IMR-90 (cell line): Measurements from ENCODE around the gene RELL1. TPM values are rescaled to one million over a fixed set of nuclear protein-coding genes. Genes with fewer than 3 reads are reported as not detected.

Experiments
- ATAC-seq: fragments of 200-7000 bp; cut with Tn5 transposase; 2 replicates; pipeline ENCODE4 v1.9.1; 2020; ENCODE audit warnings: low read depth, mild to moderate bottlenecking, moderate library complexity
- BruUV-seq: library from RNA; stranded (reverse); fragments of 400-500 nt; replicated peaks from 2 replicates; lab custom pipeline; 2021; lab: Mats Ljungman, UMichigan
- CTCF ChIA-PET: fragments of 300-600 bp; formaldehyde crosslinking; extraction: SDS; loops from one replicate; lab custom pipeline; 2021; ENCODE audit warnings: antibody characterized with exemption; lab: Yijun Ruan, JAX
- POLR2A ChIA-PET: fragments of 300-600 bp; sonication (Branson Sonifier 250); formaldehyde crosslinking; loops from one replicate; lab custom pipeline; 2022; ENCODE audit warnings: antibody characterized with exemption; ENCODE audit not compliant: unreplicated experiment; lab: Charles Lee
- DNase-seq: peaks from one replicate; pipeline ENCODE4 v3.0.0; 2013
- H2AFZ ChIP-seq: replicated peaks from 2 replicates; pipeline ENCODE3; 2013; ENCODE audit warnings: low read length, mild to moderate bottlenecking; ENCODE audit not compliant: poor library complexity
- H2AK5ac ChIP-seq: 2 replicates; pipeline ENCODE4 v1.6.1; 2013; ENCODE audit warnings: low read depth, low read length, inconsistent platforms
- H2AK9ac ChIP-seq: replicated peaks from 2 replicates; pipeline ENCODE3; 2013; ENCODE audit warnings: mild to moderate bottlenecking, low read depth, low read length, moderate library complexity; ENCODE audit not compliant: poor library complexity
- H2BK120ac ChIP-seq: 2 replicates; pipeline ENCODE4 v1.6.1; 2013; ENCODE audit warnings: low read depth, low read length, inconsistent platforms
- H2BK15ac ChIP-seq: 3 replicates; pipeline ENCODE4 v1.6.1; 2013; ENCODE audit warnings: low read depth, low read length, inconsistent platforms
- H2BK20ac ChIP-seq: 2 replicates; pipeline ENCODE4 v1.6.1; 2013; ENCODE audit warnings: low read depth, mild to moderate bottlenecking, inconsistent platforms, low read length, moderate library complexity
- H2BK5ac ChIP-seq: 2 replicates; pipeline ENCODE4 v1.6.1; 2013; ENCODE audit warnings: mild to moderate bottlenecking, low read depth, low read length, inconsistent platforms; ENCODE audit not compliant: poor library complexity, severe bottlenecking
- H3K14ac ChIP-seq: replicated peaks from 2 replicates; pipeline ENCODE4 v1.6.1; 2013; ENCODE audit warnings: low read depth, low read length, inconsistent platforms
- H3K18ac ChIP-seq: 2 replicates; pipeline ENCODE4 v1.6.1; 2013; ENCODE audit warnings: low read depth, low read length, control low read depth
- H3K23ac ChIP-seq: 2 replicates; pipeline ENCODE4 v1.6.1; 2013; ENCODE audit warnings: low read depth, low read length, inconsistent platforms
- H3K27ac ChIP-seq: 2 replicates; pipeline ENCODE4 v1.5.1; 2013; ENCODE audit warnings: mild to moderate bottlenecking, control low read depth, low read length; ENCODE audit not compliant: insufficient read depth
- H3K27me3 ChIP-seq: 2 replicates; pipeline ENCODE4 v1.6.1; 2013; ENCODE audit warnings: low read length; ENCODE audit not compliant: control insufficient read depth, insufficient read depth
- H3K36me3 ChIP-seq: 2 replicates; pipeline ENCODE4 v1.6.1; 2013; ENCODE audit warnings: low read length, mixed read lengths; ENCODE audit not compliant: control insufficient read depth, insufficient read depth
- H3K4ac ChIP-seq: 2 replicates; pipeline ENCODE4 v1.6.1; 2013; ENCODE audit warnings: low read depth, low read length, inconsistent platforms
- H3K4me1 ChIP-seq: 2 replicates; pipeline ENCODE4 v1.6.1; 2013; ENCODE audit warnings: low read length, mixed read lengths; ENCODE audit not compliant: control insufficient read depth, insufficient read depth
- H3K4me2 ChIP-seq: 2 replicates; pipeline ENCODE4 v1.6.1; 2013; ENCODE audit warnings: low read depth, mild to moderate bottlenecking, control low read depth, low read length, moderate library complexity
- H3K4me3 ChIP-seq: 2 replicates; pipeline ENCODE4 v1.5.1; 2013; ENCODE audit warnings: low read depth, mild to moderate bottlenecking, control low read depth, low read length, moderate library complexity; ENCODE audit not compliant: insufficient read depth
- H3K56ac ChIP-seq: 2 replicates; pipeline ENCODE4 v1.6.1; 2013; ENCODE audit warnings: low read length, inconsistent platforms; ENCODE audit not compliant: insufficient read depth; ENCODE audit errors: extremely low read depth
- H3K79me1 ChIP-seq, 2 experiments: 2 replicates each; pipeline ENCODE4 v1.6.1; 2013; ENCODE audit warnings: low read length in 2 of 2, inconsistent platforms in 1 of 2, low read depth in 1 of 2
- H3K9ac ChIP-seq: 2 replicates; pipeline ENCODE4 v1.6.1; 2013; ENCODE audit warnings: low read depth, low read length, control low read depth
- H3K9me1 ChIP-seq: 2 replicates; pipeline ENCODE4 v1.6.1; 2013; ENCODE audit warnings: low read length, inconsistent platforms; ENCODE audit not compliant: insufficient read depth
- H3K9me3 ChIP-seq: 2 replicates; pipeline ENCODE4 v1.6.1; 2013; ENCODE audit warnings: low read length; ENCODE audit not compliant: control insufficient read depth, insufficient read depth
- H4K20me1 ChIP-seq: 2 replicates; pipeline ENCODE4 v1.6.1; 2013; ENCODE audit warnings: low read length, inconsistent platforms; ENCODE audit not compliant: insufficient read depth
- H4K5ac ChIP-seq: 2 replicates; pipeline ENCODE4 v1.6.1; 2013; ENCODE audit warnings: mild to moderate bottlenecking, low read depth, low read length, control low read depth
- H4K8ac ChIP-seq, 2 experiments: 2 replicates each; pipeline ENCODE4 v1.6.1; 2013; ENCODE audit warnings: low read depth in 2 of 2, low read length in 2 of 2, control low read depth in 1 of 2, inconsistent platforms in 1 of 2
- H4K91ac ChIP-seq: 2 replicates; pipeline ENCODE4 v1.6.1; 2013; ENCODE audit warnings: low read depth, low read length, inconsistent platforms; ENCODE audit not compliant: insufficient read depth
- CHD1 ChIP-seq: IDR thresholded peaks from 2 replicates; pipeline ENCODE4 v1.6.1; 2012; ENCODE audit warnings: low read depth, low read length, improper control_type of control experiment
- CTCF ChIP-seq: conservative IDR thresholded peaks from 2 replicates; pipeline ENCODE4 v1.5.1; 2012; ENCODE audit warnings: mild to moderate bottlenecking, low read depth, low read length, improper control_type of control experiment
- FOS ChIP-seq: fragments of 150-350 bp; IDR thresholded peaks from 2 replicates; pipeline ENCODE4 v1.6.1; 2016; ENCODE audit warnings: low read depth, low read length
- NFE2L2 ChIP-seq: fragments of 150-350 bp; IDR thresholded peaks from 2 replicates; pipeline ENCODE4 v1.6.1; 2016; ENCODE audit warnings: low read depth, mild to moderate bottlenecking, low read length
- SMC3 ChIP-seq: fragments of 150-350 bp; IDR thresholded peaks from 2 replicates; pipeline ENCODE4 v1.6.1; 2016; ENCODE audit warnings: low read depth, mild to moderate bottlenecking, antibody characterized with exemption, low read length, moderate library complexity
- WGBS, 2 experiments: methylation state at CpG; one replicate each; pipeline versions ENCODE4 v1.1.5 to v1.1.7; 2013; ENCODE audit warnings: missing lambda C conversion rate in 2 of 2; ENCODE audit not compliant: insufficient read length in 1 of 2; ENCODE audit errors: extremely low coverage in 2 of 2; 5-methylcytosine and 5-hydroxymethylcytosine counted together
- dilution Hi-C: fragments of 300-500 bp; cut with HindIII; formaldehyde crosslinking; loops from one replicate; pipeline ENCODE4 v1.14.3; 2018; ENCODE audit warnings: low sequenced_read_pairs; ENCODE audit not compliant: unreplicated experiment
- in situ Hi-C: fragments of 300-500 bp; cut with MboI; formaldehyde crosslinking; loops from 3 replicates; pipeline ENCODE4 v1.14.3; 2019; ENCODE audit warnings: low sequenced_read_pairs, inconsistent platforms, mixed read lengths
- intact Hi-C: fragments of 100-400 bp; cut with micrococcal nuclease; formaldehyde crosslinking; loops from 2 replicates; pipeline ENCODE4 v1.10.0; 2022
- polyA plus RNA-seq, 3 experiments: library from polyadenylated mRNA; depleted of rRNA; stranded (reverse); fragments of >200 nt; gene quantifications; 2 replicates each; pipeline ENCODE4 v1.2.3, GENCODE V29; 2012; ENCODE audit warnings: low replicate concordance in 1 of 3
- total RNA-seq: library from RNA; depleted of rRNA; stranded (reverse); fragments of >200 nt; gene quantifications from 2 replicates; pipeline ENCODE4 v1.2.3, GENCODE V29; 2012
- TF ChIP-seq, protein P1 (sequence below): fragments of 150-350 bp; IDR thresholded peaks from 2 replicates; pipeline ENCODE4 v1.6.1; 2016; ENCODE audit warnings: low read depth, mild to moderate bottlenecking, low read length, moderate library complexity, borderline replicate concordance
- TF ChIP-seq, protein P2 (sequence below): fragments of 150-350 bp; IDR thresholded peaks from 2 replicates; pipeline ENCODE4 v1.6.1; 2017; ENCODE audit warnings: mild to moderate bottlenecking, antibody characterized with exemption, low read length, low read depth

RELL1 gene
- total and polyA plus RNA-seq, 2 of the 4 experiments (the other 2 are of a cell fraction) = 6.8 to 39.6 TPM

DNA sequence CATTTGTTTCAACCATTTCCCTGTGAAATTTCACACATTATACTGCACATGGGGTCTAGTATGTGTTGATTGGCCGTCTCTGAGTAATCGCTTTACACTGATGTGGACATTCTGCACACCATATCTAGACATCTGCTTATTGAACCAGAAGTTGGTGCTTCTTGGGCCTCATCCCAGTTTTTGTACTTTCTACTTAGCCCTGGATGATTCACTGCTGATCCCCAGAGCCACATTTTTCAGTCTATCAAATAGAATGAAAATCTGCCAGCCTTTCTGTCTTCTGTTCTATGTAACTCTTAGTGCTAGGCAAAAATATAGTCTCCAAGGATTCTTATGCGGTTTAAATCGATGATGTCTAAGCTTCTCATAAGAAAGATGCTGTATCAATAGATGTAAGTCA is 40.5 kb upstream of the RELL1 start:
- no peaks in the 10 kb centered on the region for H3K9me3 ChIP-seq
- peaks cover 4% of the 10 kb centered on the region; the same call in 1 of the 2 replicates for H3K27me3 ChIP-seq
- H3K56ac ChIP-seq = no peak overlapping the region
- no peak overlapping the region for H3K4me2 ChIP-seq
- no peaks in the 10 kb centered on the region for H3K9me1 ChIP-seq
- no peak overlapping the region for H2BK120ac ChIP-seq
- H2AFZ ChIP-seq = no peak overlapping the region
- H3K4me1 ChIP-seq = 0 out of 2 replicates have a peak, but pooled peaks cover 2% of the 10 kb centered on the region
- no peak overlapping the region for H3K4me3 ChIP-seq
- intact Hi-C loops (no loop called here), in situ Hi-C loops (no loop called here), dilution Hi-C loops (no loop called here)
- no peak overlapping the region for H3K14ac ChIP-seq
- no peaks in the 10 kb centered on the region for H4K20me1 ChIP-seq
- H3K9ac ChIP-seq = no peak overlapping the region
- DNase-seq = peak; percentile 48
- ATAC-seq = peak; percentile 35
- H3K23ac ChIP-seq = no peak overlapping the region
- H3K79me1 ChIP-seq = no peaks in the 10 kb centered on the region
- H2AK9ac ChIP-seq = no peak overlapping the region
- no peak overlapping the region for H4K8ac ChIP-seq
- TF ChIP-seq, protein P1, sequence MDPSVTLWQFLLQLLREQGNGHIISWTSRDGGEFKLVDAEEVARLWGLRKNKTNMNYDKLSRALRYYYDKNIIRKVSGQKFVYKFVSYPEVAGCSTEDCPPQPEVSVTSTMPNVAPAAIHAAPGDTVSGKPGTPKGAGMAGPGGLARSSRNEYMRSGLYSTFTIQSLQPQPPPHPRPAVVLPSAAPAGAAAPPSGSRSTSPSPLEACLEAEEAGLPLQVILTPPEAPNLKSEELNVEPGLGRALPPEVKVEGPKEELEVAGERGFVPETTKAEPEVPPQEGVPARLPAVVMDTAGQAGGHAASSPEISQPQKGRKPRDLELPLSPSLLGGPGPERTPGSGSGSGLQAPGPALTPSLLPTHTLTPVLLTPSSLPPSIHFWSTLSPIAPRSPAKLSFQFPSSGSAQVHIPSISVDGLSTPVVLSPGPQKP = no peak
- TF ChIP-seq SMC3 (no peak), NFE2L2 (no peak), CHD1 (no peak), FOS (no peak), CTCF (no peak)
- TF ChIP-seq, protein P2, sequence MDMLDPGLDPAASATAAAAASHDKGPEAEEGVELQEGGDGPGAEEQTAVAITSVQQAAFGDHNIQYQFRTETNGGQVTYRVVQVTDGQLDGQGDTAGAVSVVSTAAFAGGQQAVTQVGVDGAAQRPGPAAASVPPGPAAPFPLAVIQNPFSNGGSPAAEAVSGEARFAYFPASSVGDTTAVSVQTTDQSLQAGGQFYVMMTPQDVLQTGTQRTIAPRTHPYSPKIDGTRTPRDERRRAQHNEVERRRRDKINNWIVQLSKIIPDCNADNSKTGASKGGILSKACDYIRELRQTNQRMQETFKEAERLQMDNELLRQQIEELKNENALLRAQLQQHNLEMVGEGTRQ = no peak
- WGBS, 2 experiments = 80% methylated on average over 2 of the region's 4 CpGs; no CpG with 5 or more reads in 1 of the 2 experiments
- no peak overlapping the region for H3K18ac ChIP-seq
- H4K91ac ChIP-seq = no peak overlapping the region
- POLR2A ChIA-PET = no interaction called here
- CTCF ChIA-PET = no interaction called here
- no TSS peak for BruUV-seq
- H3K4ac ChIP-seq = no peak overlapping the region
- H4K5ac ChIP-seq = no peak overlapping the region
- H2BK20ac ChIP-seq = no peak overlapping the region
- H3K36me3 ChIP-seq = no peaks in the 10 kb centered on the region
- H2BK15ac ChIP-seq = no peak overlapping the region
- H2AK5ac ChIP-seq = no peak overlapping the region
- H2BK5ac ChIP-seq = no peak overlapping the region
- H3K27ac ChIP-seq = no peak overlapping the region
